Nephron (organoid): ENCODE measurements around the gene FHOD1.
A peak's percentile ranks its signal among the peaks of the same experiment; 100 is the strongest.

Experiments used
- H3K27ac Mint-ChIP-seq, 3 experiments: 2 replicates each; pipeline ENCODE4 v1.8.0; 2020; ENCODE audit warnings: mixed read lengths in 3 of 3, mild to moderate bottlenecking in 2 of 3, moderate library complexity in 1 of 3
- H3K27me3 Mint-ChIP-seq: 2 replicates; pipeline ENCODE4 v1.8.0; 2021; ENCODE audit warnings: low read depth, mild to moderate bottlenecking, moderate library complexity, mixed read lengths
- H3K36me3 Mint-ChIP-seq: 2 replicates; pipeline ENCODE4 v1.8.0; 2020; ENCODE audit warnings: low read depth, mixed read lengths
- H3K4me1 Mint-ChIP-seq: 2 replicates; pipeline ENCODE4 v1.8.0; 2020; ENCODE audit warnings: mixed read lengths
- H3K4me3 Mint-ChIP-seq, 3 experiments: 2 replicates each; pipeline ENCODE4 v1.8.0; 2020; ENCODE audit warnings: mild to moderate bottlenecking in 3 of 3, mixed read lengths in 3 of 3, moderate library complexity in 2 of 3
- H3K9me3 Mint-ChIP-seq: 2 replicates; pipeline ENCODE4 v1.8.0; 2020; ENCODE audit warnings: mixed read lengths
- TF ChIP-seq, protein P1 (sequence below), 3 experiments: fragments of 200-600 bp; sonication (generic); IDR thresholded peaks; one replicate each; pipeline ENCODE4 v1.5.0; 2021; ENCODE audit warnings: antibody characterized with exemption in 3 of 3; ENCODE audit not compliant: unreplicated experiment in 3 of 3

FHOD1 gene

DNA sequence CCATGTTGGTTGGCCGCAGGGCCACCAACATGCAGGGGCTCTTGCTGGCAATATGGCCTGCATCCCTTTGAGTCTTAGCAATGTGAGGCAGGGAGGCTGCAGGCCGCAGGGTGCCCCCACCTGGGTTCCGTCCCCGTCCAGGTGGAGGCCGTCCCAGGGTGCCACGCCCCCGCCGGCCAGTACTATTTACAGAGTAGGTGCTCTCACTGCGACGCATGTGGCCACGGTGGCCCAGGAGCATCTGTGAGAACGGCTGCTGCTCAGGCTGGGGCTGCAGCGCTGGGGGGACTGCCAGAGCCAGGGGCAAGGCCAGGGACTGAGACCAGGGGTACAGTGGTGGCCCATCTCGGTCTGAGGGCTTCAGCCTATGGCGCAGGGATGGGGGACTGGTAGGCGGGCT, 67.1 kb downstream of the FHOD1 start:
- no peak overlapping the region for H3K4me3 Mint-ChIP-seq
- H3K9me3 Mint-ChIP-seq, result no peaks in the 10 kb centered on the region
- H3K4me1 Mint-ChIP-seq, result peaks cover 18% of the 10 kb centered on the region
- peaks cover 25% of the 10 kb centered on the region for H3K27me3 Mint-ChIP-seq
- H3K36me3 Mint-ChIP-seq, result peaks cover 21% of the 10 kb centered on the region
- no peak overlapping the region for H3K27ac Mint-ChIP-seq
- TF ChIP-seq, protein P1, sequence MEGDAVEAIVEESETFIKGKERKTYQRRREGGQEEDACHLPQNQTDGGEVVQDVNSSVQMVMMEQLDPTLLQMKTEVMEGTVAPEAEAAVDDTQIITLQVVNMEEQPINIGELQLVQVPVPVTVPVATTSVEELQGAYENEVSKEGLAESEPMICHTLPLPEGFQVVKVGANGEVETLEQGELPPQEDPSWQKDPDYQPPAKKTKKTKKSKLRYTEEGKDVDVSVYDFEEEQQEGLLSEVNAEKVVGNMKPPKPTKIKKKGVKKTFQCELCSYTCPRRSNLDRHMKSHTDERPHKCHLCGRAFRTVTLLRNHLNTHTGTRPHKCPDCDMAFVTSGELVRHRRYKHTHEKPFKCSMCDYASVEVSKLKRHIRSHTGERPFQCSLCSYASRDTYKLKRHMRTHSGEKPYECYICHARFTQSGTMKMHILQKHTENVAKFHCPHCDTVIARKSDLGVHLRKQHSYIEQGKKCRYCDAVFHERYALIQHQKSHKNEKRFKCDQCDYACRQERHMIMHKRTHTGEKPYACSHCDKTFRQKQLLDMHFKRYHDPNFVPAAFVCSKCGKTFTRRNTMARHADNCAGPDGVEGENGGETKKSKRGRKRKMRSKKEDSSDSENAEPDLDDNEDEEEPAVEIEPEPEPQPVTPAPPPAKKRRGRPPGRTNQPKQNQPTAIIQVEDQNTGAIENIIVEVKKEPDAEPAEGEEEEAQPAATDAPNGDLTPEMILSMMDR (IDR thresholded peaks at IDR 0.05; ENCODE audit: unreplicated experiment in 3 of 3), result no peak

DNA sequence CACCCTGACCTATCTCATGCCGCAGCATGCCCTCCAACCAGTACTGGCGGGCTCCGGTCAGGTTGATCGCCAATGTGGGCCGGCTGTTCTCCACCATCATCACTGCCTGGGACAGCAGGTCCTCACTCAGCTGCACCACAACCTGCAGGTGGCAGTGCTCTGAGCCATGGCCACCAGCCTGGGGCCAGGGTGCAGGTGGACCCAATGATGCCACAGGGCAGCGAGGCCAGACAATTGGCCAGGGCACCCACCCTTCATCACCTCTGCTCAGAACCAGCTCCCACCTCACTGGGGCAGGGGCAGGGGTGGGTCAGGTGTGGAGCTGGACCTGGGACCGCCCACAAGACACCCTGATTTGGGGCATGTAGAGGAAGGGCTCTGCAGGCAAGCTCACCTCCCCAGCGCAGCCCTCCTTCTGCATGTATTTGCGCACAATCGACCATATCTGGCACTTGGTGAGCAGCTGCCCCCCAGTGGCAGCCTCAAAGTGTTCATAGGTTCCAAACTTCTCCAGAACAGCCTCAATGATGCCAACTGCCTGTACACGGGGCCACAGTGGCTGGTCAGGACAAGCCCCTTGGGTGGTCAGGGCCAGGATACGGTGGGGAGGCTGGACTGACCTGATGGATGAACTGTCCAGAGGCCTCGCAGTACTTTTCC, 67.7 kb downstream of the FHOD1 start:
- no peak overlapping the region for H3K27ac Mint-ChIP-seq
- peaks cover 21% of the 10 kb centered on the region for H3K36me3 Mint-ChIP-seq
- H3K4me1 Mint-ChIP-seq, result peaks cover 16% of the 10 kb centered on the region
- peak overlapping the region in 2 of 3 experiments; percentile 31 to 34 for H3K4me3 Mint-ChIP-seq
- TF ChIP-seq, protein P1 (IDR thresholded peaks at IDR 0.05; ENCODE audit: unreplicated experiment in 3 of 3), result peak in 1 of 3 experiments; percentile 18
- H3K27me3 Mint-ChIP-seq, result peaks cover 25% of the 10 kb centered on the region
- H3K9me3 Mint-ChIP-seq, result no peaks in the 10 kb centered on the region
